ENCODE results near the gene TNNI3.

GRCh38 chr19:55111238-55111831 lies 46.2 kb downstream of the TNNI3 start:
- TF ChIP-seq CTCF (conservative IDR thresholded peaks at IDR 0.05 in 1 of 2, IDR thresholded peaks at IDR 0.05 in 1 of 2; ENCODE audit: extremely low read depth in 1 of 2, insufficient read depth in 1 of 2, low read depth in 1 of 2, low read length in 2 of 2) (no peak), EZH2 (IDR thresholded peaks at IDR 0.05; ENCODE audit: borderline replicate concordance, low read length) (no peak)

Data from mammary epithelial cell (primary cell).